RWPE2 (cell line): ENCODE data around the gene APP.
A peak's percentile ranks its signal among the peaks of the same experiment; 100 is the strongest.

Experiments
- ATAC-seq: fragments of 200-7000 bp; cut with Tn5 transposase; 3 replicates; pipeline ENCODE4 v1.9.1; 2021; ENCODE audit warnings: low read depth
- DNase-seq: peaks from one replicate; pipeline ENCODE4 v3.0.0-alpha.2; 2020; ENCODE audit warnings: low spot score
- H3K27ac ChIP-seq: fragments of 450-650 bp; 2 replicates; pipeline ENCODE4 v1.5.1; 2017; ENCODE audit warnings: mild to moderate bottlenecking; ENCODE audit not compliant: poor library complexity, severe bottlenecking
- H3K27me3 ChIP-seq: fragments of 250-450 bp; sonication (Bioruptor Pico); 2 replicates; pipeline ENCODE4 v1.5.1; 2021; ENCODE audit warnings: mild to moderate bottlenecking, moderate library complexity; ENCODE audit not compliant: insufficient read depth, poor library complexity, severe bottlenecking
- H3K36me3 ChIP-seq: fragments of 250-450 bp; sonication (Bioruptor Pico); 2 replicates; pipeline ENCODE4 v1.5.1; 2020; ENCODE audit warnings: low read depth, mild to moderate bottlenecking, moderate library complexity
- H3K4me1 ChIP-seq: fragments of 250-450 bp; sonication (Bioruptor Pico); 2 replicates; pipeline ENCODE4 v1.5.1; 2021; ENCODE audit warnings: mild to moderate bottlenecking, moderate library complexity; ENCODE audit not compliant: insufficient read depth, poor library complexity, severe bottlenecking
- H3K4me3 ChIP-seq: fragments of 250-450 bp; sonication (Bioruptor Pico); 2 replicates; pipeline ENCODE4 v1.5.1; 2021; ENCODE audit warnings: mild to moderate bottlenecking, moderate library complexity; ENCODE audit not compliant: severe bottlenecking
- H3K9me3 ChIP-seq: fragments of 250-450 bp; sonication (Bioruptor Pico); 2 replicates; pipeline ENCODE4 v1.5.1; 2021; ENCODE audit warnings: mild to moderate bottlenecking, moderate library complexity; ENCODE audit not compliant: severe bottlenecking
- TF ChIP-seq, protein P1 (sequence below): fragments of 450-650 bp; IDR thresholded peaks from one replicate; pipeline ENCODE4 v1.5.1; 2017; ENCODE audit warnings: mild to moderate bottlenecking, moderate library complexity; ENCODE audit not compliant: poor library complexity, severe bottlenecking

The APP gene

DNA sequence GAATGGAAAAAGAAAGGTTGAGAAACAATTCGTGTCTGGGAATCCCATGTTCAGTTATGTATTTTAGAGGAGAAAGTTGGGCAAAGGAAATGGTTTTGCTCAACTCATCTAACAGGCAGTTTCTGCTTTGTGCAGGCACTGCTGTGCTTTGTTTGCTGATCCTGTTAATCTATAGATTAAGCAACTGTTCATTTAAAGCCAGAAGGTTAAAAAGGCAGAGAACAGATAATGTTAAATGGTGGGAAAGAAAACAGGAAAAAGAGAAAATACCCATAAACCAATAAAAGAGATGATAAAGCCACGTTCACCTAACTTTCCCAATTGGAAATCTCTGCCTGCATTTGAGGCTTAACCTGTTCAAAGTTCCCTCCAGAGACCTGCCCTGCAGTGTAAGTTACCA, 70.0 kb downstream of the APP start:
- Histone ChIP-seq H3K36me3 (0 out of 2 replicates have a peak, but pooled peaks cover 8% of the 10 kb centered on the region), H3K4me1 (peaks cover 27% of the 10 kb centered on the region), H3K27ac (no peak overlapping the region), H3K4me3 (no peak overlapping the region), H3K27me3 (no peaks in the 10 kb centered on the region), H3K9me3 (no peaks in the 10 kb centered on the region)
- ATAC-seq (no peak), DNase-seq (no peak)
- TF ChIP-seq, protein P1, sequence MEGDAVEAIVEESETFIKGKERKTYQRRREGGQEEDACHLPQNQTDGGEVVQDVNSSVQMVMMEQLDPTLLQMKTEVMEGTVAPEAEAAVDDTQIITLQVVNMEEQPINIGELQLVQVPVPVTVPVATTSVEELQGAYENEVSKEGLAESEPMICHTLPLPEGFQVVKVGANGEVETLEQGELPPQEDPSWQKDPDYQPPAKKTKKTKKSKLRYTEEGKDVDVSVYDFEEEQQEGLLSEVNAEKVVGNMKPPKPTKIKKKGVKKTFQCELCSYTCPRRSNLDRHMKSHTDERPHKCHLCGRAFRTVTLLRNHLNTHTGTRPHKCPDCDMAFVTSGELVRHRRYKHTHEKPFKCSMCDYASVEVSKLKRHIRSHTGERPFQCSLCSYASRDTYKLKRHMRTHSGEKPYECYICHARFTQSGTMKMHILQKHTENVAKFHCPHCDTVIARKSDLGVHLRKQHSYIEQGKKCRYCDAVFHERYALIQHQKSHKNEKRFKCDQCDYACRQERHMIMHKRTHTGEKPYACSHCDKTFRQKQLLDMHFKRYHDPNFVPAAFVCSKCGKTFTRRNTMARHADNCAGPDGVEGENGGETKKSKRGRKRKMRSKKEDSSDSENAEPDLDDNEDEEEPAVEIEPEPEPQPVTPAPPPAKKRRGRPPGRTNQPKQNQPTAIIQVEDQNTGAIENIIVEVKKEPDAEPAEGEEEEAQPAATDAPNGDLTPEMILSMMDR = no peak

DNA sequence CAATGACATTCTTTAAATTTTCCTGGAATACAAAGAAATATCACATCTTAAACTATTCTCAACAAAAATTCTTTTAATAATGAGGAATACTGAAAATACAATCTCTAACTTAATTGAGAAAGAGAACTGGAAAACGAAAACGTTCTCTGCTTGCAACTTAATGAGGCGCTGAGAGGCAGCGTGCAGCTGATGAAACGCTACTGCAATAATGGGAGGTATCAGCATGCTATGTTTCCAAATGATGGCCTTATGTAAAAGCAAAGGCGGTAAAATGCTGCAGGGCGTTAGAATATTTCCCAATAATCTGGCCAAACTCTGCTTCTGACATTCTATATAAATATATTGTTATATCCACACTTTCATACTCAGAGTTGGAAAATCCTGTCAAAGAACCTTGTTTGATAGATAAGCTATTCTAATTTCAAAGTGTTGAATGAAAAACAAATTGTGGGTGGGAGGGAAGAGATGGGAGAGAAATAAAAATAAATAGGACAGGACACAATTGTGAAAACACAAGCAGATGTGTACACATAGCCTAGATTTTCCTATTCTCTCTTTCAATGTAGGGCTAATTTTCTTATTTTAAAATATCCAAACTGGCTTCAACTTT, 70.9 kb downstream of the APP start:
- DNase-seq = no peak
- H3K9me3 ChIP-seq = no peaks in the 10 kb centered on the region

DNA sequence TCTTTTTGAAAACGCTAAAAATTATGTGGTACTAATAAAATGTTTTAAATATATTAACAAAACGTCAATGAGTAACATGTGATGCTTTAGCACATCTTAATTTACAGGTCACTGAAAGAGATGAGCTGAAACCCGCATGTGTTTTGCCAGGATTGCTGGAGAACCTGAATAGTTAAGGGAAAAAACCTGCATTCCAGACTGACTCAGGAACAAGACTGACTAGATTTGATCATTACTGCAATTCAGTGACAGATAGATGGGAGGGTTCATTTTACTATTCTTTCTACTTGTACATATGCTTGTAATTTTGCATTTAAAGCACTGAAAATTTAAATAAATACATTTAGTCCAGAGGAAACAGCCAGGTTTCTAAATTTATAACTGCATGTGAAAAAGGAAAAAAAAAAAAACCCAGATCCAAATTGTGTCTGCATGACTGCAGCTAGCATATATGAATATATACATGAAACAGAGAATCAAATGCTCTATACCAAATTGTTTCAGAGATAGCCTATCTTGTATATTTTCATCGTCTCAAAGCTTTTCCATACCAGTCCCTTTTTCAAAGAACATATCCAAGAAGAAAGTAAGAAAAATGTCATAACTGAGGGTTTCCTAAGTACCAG, 71.7 kb downstream of the APP start:
- no peak for DNase-seq
- ATAC-seq = peak; percentile 80
- H3K27ac ChIP-seq = peak overlapping the region; percentile 2

More for the DNA sequence above, 70.9 kb downstream of the APP start:
- peak overlapping the region; percentile 2 for H3K27ac ChIP-seq
- ATAC-seq = no peak
- TF ChIP-seq, protein P1 = no peak
- peaks cover 27% of the 10 kb centered on the region for H3K4me1 ChIP-seq
- H3K4me3 ChIP-seq = no peak overlapping the region
- 0 out of 2 replicates have a peak, but pooled peaks cover 14% of the 10 kb centered on the region for H3K36me3 ChIP-seq
- no peaks in the 10 kb centered on the region for H3K27me3 ChIP-seq

DNA sequence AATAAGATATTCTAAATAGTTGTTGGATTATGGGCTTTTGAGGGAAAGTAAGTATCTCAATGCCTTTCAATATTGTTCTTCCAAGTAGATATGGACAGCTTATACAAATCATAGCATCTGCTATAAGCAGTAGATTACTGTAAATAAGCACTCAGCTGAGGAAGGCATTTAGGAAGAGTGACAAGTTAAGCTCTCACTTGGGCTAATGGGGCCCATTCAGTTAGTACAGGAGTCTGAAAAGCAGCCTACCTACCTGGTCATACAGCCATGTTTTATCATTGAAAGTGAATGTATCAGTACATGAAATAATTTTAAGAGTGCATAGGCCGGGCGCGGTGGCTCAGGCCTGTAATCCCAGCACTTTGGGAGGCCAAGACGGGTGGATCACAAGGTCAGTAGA, 73.1 kb downstream of the APP start:
- no peak overlapping the region for H3K4me3 ChIP-seq
- H3K27ac ChIP-seq = no peak overlapping the region
- no peaks in the 10 kb centered on the region for H3K27me3 ChIP-seq
- peaks cover 33% of the 10 kb centered on the region for H3K4me1 ChIP-seq
- DNase-seq (no peak), ATAC-seq (no peak)
- TF ChIP-seq, protein P1 = no peak
- 0 out of 2 replicates have a peak, but pooled peaks cover 10% of the 10 kb centered on the region for H3K36me3 ChIP-seq
- no peaks in the 10 kb centered on the region for H3K9me3 ChIP-seq

More for the DNA sequence above, 71.7 kb downstream of the APP start:
- H3K27me3 ChIP-seq = no peaks in the 10 kb centered on the region
- no peaks in the 10 kb centered on the region for H3K9me3 ChIP-seq
- peaks cover 27% of the 10 kb centered on the region for H3K4me1 ChIP-seq
- 0 out of 2 replicates have a peak, but pooled peaks cover 10% of the 10 kb centered on the region for H3K36me3 ChIP-seq
- TF ChIP-seq, protein P1 = no peak
- H3K4me3 ChIP-seq = no peak overlapping the region
